Psoas muscle (tissue), 8 donors: ENCODE measurements around the gene MYO1B. TPM values are rescaled to one million over a fixed set of nuclear protein-coding genes. Genes with fewer than 3 reads are reported as not detected.

Experiments
- ATAC-seq, 4 donors: fragments of 200-7000 bp; cut with Tn5 transposase; one replicate each; pipeline ENCODE4 v1.9.1; 2020; ENCODE audit warnings: moderate library complexity in 3 of 4, mild to moderate bottlenecking in 2 of 4
- DNase-seq, 2 donors: peaks; one replicate each; pipeline ENCODE4 v3.0.0-alpha.2; 2020
- H3K27ac ChIP-seq: fragments of 200-600 bp; one replicate; pipeline ENCODE4 v1.8.0; 2022
- H3K27me3 ChIP-seq, 3 donors: fragments of 200-600 bp in 1 of 3; one replicate each; pipeline versions ENCODE4 v1.6.1 to v1.8.0; 2013 to 2022; ENCODE audit warnings: low read length in 2 of 3, mild to moderate bottlenecking in 2 of 3, moderate library complexity in 1 of 3; ENCODE audit not compliant: insufficient read depth in 3 of 3
- H3K36me3 ChIP-seq, 2 donors: fragments of 200-600 bp in 1 of 2; one replicate each; pipeline versions ENCODE4 v1.6.1 to v1.8.0; 2013 to 2022; ENCODE audit warnings: low read depth in 1 of 2, mild to moderate bottlenecking in 1 of 2, moderate library complexity in 1 of 2; ENCODE audit not compliant: insufficient read depth in 1 of 2
- H3K4me1 ChIP-seq: fragments of 200-600 bp; one replicate; pipeline ENCODE4 v1.8.0; 2022
- H3K4me3 ChIP-seq: fragments of 200-600 bp; one replicate; pipeline ENCODE4 v1.8.0; 2022; ENCODE audit warnings: mild to moderate bottlenecking
- H3K9me3 ChIP-seq: fragments of 200-600 bp; one replicate; pipeline ENCODE4 v1.8.0; 2022
- WGBS, 3 donors: extraction: QIAGEN DNeasy Blood & Tissue Kit; methylation state at CpG; one replicate each; pipeline versions ENCODE4 v1.1.6 to v1.1.7; 2013; 5-methylcytosine and 5-hydroxymethylcytosine counted together
- intact Hi-C, 2 donors: fragments of 100-400 bp; cut with DNase I; formaldehyde crosslinking; loops; one replicate each; pipeline versions ENCODE4 v1.11.0 to v1.14.2; 2022
- polyA plus RNA-seq, 3 donors: library from polyadenylated mRNA; stranded (reverse); fragments of 200-250 nt; gene quantifications; one replicate each; pipeline ENCODE4 v1.2.3, GENCODE V29; 2013
- total RNA-seq, 4 donors: library from RNA; stranded (reverse); fragmentation: NEBNext Ultra II Directional in 2 of 4; extraction: Animal tissue kit (Norgen Biotek cat#: 25700) in 2 of 4; gene quantifications; one replicate each; pipeline versions ENCODE4 v1.2.1 to v1.2.4, GENCODE V29; 2021 to 2023
- TF ChIP-seq, protein P1 (sequence below): fragments of 200-600 bp; IDR thresholded peaks from one replicate; pipeline ENCODE4 v1.8.0; 2022; ENCODE audit warnings: antibody characterized with exemption
- donor health status: healthy with polysubstance abuse.
- donor health status: DM: no; HTN: no; CAD: no; lungs with moderate emphysema.
- donor health status: Bipolar disorder and iron deficiency.
- donor health status: healthy.
- donor health status: DM: yes; HTN: yes; CAD: no.
- donor health status: DM: no; HTN: no; CAD: no.
- donor health status: DM: no; HTN: no; CAD: no.
- donor health status: DM: yes; HTN: yes; CAD: no.

Gene MYO1B
- total and polyA plus RNA-seq, 7 donors = 4.4 to 14.1 (median 7.9) TPM

DNA sequence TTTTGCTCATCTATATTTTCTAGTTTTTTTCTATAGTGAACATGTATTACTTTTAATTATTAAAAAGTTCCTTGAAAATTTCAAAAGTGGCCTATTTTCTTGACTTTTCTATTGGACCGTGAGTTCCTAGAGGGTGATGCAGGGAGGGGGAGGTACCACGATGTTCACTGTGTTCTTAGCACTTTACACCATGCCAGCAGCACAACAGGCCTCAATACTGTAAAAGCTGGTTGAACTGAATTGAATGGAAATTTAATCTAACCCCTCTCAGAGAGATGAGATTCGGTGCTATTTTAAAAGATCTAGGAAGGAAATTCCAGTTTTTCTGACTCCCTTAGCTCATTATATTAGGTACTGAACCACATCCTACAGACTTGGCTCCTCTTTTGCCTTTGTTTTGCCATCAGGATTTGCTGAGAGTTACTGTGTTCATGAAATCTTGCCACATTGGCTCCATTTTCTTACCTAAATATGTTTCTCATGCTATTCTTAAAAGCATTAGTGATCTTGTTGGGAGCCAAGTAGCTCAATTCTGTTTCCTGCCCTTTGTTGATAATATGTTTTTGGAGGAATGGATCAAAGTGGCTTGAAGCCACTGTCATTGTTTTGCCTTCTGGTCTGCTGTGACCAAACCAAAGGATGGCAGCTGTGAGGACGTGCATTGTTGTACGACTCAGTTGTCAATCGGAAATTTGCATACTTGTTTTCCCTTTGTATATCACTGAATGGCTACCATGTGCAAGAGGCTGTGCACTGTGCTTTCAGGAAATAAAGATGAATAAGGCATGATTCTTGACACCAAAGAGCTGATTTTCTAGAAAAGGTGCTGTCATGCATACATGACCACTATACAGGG lies 25.3 kb downstream of the MYO1B start:
- DNase-seq (no peak), ATAC-seq (no peak)
- no peaks in the 10 kb centered on the region for H3K4me1 ChIP-seq
- no peak overlapping the region for H3K4me3 ChIP-seq
- H3K9me3 ChIP-seq = no peaks in the 10 kb centered on the region
- WGBS, 3 donors = 36 to 50% (median 45%) methylated on average over 6 of the region's 6 CpGs
- TF ChIP-seq, protein P1, sequence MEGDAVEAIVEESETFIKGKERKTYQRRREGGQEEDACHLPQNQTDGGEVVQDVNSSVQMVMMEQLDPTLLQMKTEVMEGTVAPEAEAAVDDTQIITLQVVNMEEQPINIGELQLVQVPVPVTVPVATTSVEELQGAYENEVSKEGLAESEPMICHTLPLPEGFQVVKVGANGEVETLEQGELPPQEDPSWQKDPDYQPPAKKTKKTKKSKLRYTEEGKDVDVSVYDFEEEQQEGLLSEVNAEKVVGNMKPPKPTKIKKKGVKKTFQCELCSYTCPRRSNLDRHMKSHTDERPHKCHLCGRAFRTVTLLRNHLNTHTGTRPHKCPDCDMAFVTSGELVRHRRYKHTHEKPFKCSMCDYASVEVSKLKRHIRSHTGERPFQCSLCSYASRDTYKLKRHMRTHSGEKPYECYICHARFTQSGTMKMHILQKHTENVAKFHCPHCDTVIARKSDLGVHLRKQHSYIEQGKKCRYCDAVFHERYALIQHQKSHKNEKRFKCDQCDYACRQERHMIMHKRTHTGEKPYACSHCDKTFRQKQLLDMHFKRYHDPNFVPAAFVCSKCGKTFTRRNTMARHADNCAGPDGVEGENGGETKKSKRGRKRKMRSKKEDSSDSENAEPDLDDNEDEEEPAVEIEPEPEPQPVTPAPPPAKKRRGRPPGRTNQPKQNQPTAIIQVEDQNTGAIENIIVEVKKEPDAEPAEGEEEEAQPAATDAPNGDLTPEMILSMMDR = no peak
- H3K27me3 ChIP-seq = peaks cover 0 to 1% (median 0%) of the 10 kb centered on the region in 3 donors
- H3K36me3 ChIP-seq = no peaks in the 10 kb centered on the region
- no peak overlapping the region for H3K27ac ChIP-seq
- intact Hi-C loops = no loop called here

DNA sequence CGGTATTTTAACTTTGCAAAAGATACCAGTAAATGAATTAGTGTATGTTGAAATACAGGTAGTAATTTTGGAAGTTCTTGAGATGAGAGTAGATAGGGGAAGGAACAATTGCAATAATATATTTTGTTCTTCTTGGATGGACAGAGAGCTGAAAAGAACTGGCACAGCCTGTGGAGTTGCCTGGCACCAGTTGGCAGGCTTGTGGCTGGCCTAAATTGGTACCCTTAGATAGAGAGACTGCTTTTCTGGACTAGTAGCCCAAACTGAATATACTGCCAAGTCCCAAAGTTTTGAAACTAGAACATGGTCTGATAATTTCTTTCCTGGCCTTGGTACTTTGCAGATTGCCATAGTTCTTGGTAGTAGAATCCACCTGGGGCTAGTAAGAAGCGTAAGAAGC lies 26.9 kb downstream of the MYO1B start:
- Histone ChIP-seq H3K9me3 (no peaks in the 10 kb centered on the region), H3K36me3 (no peaks in the 10 kb centered on the region), H3K27ac (no peak overlapping the region), H3K4me3 (no peak overlapping the region), H3K27me3 (peaks cover 0 to 1% (median 0%) of the 10 kb centered on the region in 3 donors), H3K4me1 (no peaks in the 10 kb centered on the region)
- 81 to 89% (median 89%) methylated on average over 2 of the region's 2 CpGs for WGBS, 3 donors
- intact Hi-C loops = no loop called here
- no peak for ATAC-seq
- no peak for DNase-seq
- TF ChIP-seq, protein P1 = no peak

DNA sequence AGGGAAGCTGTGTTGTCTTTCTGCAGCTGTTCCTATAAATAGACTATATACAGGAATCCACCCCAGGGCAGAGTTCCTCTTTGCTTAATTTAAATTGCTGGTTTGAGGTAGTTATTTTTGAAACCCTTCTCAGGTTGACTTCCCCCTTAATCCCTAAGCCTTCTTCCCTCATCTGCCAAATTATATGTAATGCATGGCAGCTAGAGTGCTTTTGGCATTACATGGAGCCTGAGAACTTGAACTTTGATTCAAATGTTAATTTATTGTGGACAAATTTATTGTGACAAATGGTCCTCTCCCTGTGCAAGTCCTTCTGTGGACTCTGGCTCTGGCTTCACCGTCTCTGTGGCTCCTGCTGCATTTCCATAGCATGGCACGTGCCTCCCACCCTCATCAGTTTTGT lies 29.2 kb downstream of the MYO1B start:
- H3K9me3 ChIP-seq = no peaks in the 10 kb centered on the region
- DNase-seq = no peak
- no peak overlapping the region for H3K4me3 ChIP-seq
- 33 to 50% (median 34%) methylated on average over 2 of the region's 2 CpGs for WGBS, 3 donors
- H3K36me3 ChIP-seq = no peaks in the 10 kb centered on the region
- H3K27me3 ChIP-seq = no peaks in the 10 kb centered on the region
- intact Hi-C loops = no loop called here
- H3K27ac ChIP-seq = no peak overlapping the region
- no peaks in the 10 kb centered on the region for H3K4me1 ChIP-seq
- TF ChIP-seq, protein P1 = no peak
- ATAC-seq = no peak

DNA sequence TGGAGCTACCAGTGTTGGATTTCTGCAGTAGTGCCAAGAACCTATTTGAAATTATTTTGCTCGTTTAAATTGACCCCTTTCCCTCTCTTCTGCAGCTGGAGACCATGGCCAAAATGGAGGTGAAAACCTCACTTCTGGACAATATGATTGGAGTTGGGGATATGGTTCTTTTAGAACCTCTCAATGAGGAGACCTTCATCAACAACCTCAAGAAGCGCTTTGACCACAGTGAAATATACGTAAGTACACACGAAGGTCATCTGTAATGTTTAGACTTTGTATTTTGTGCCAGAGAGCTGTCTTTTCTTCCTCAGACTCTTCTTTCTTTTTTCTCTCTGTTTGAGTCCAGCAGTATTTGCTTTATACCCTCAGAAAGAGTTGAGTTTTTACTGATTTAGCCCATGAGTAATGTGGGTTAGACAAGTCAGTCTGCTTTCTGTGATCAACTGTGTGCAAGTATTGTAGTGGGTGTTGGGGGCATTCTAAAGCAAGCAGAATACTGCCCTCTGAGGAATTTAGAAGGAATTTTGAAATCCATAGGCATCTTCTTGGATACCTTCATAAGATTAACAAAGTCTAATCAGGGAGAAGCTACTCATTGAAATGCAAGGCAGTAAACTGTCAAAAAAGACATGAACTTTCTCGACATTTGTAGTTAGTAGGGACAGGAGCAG lies 31.7 kb downstream of the MYO1B start:
- Histone ChIP-seq H3K4me3 (no peak overlapping the region), H3K36me3 (no peaks in the 10 kb centered on the region), H3K4me1 (no peaks in the 10 kb centered on the region), H3K27ac (no peak overlapping the region), H3K27me3 (no peaks in the 10 kb centered on the region), H3K9me3 (no peaks in the 10 kb centered on the region)
- intact Hi-C loops = no loop called here
- DNase-seq (no peak), ATAC-seq (no peak)
- 77 to 79% (median 78%) methylated on average over 5 of the region's 5 CpGs for WGBS, 3 donors
- TF ChIP-seq, protein P1 = no peak
